ENCODE data around the gene CEP128. TPM values are rescaled to one million over a fixed set of nuclear protein-coding genes. Genes with fewer than 3 reads are reported as not detected.
A peak's percentile ranks its signal among the peaks of the same experiment; 100 is the strongest.

Gene CEP128
- total and polyA plus RNA-seq, 2 experiments from 2014 or later, result 7.6 to 17.6 TPM

DNA sequence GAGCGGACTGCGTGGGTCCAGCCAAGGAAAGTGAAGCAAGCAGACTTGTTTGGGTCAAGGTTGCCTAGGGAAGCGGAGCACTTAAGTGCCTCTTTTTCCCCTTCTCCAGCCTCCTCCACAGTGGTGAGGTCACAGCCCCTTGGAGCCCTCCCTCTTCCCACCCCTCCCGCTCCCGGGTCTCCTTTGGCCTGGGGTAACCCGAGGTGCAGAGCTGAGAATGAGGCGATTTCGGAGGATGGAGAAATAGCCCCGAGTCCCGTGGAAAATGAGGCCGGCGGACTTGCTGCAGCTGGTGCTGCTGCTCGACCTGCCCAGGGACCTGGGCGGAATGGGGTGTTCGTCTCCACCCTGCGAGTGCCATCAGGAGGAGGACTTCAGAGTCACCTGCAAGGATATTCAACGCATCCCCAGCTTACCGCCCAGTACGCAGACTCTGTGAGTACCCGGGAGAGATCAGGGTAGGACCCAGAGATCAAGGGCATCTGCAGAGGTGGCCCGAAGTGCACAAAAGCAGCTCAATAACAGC is 13.9 kb upstream of the CEP128 start, which contains the start of gene TSHR:
Gene TSHR, plus strand, starts transcription at position 206 of the 526 bp plus-strand sequence. Its CDS starts 60 bp downstream, at position 266.
- H3K79me2 ChIP-seq (replicated peaks; ENCODE audit: insufficient read depth), result no peaks in the 10 kb centered on the region
- H3K4me1 Mint-ChIP-seq, result peaks cover 13% of the 10 kb centered on the region
- ATAC-seq (peak; percentile 83), DNase-seq (ENCODE audit: low spot score) (peak; percentile 58)
- H3K27me3 ChIP-seq (ENCODE audit: insufficient read depth), result peaks cover 22% of the 10 kb centered on the region
- H3K36me3 ChIP-seq (ENCODE audit: insufficient read depth), result no peaks in the 10 kb centered on the region
- H3K4me2 ChIP-seq, result peak within 1 kb of the TSS; percentile 83
- no peaks in the 10 kb centered on the region for H3K36me3 Mint-ChIP-seq (ENCODE audit: low read depth)
- H3K27ac Mint-ChIP-seq, result no peak within 1 kb of the TSS
- peak within 1 kb of the TSS; percentile 97 for H2AFZ ChIP-seq
- no peaks in the 10 kb centered on the region for H3F3A ChIP-seq (replicated peaks; ENCODE audit: low read depth)
- no peaks in the 10 kb centered on the region for H4K20me1 ChIP-seq (replicated peaks; ENCODE audit: insufficient read depth)
- no peaks in the 10 kb centered on the region for H3K9me2 ChIP-seq (ENCODE audit: insufficient read depth)
- H3K4me1 ChIP-seq (ENCODE audit: insufficient read depth), result no peaks in the 10 kb centered on the region; the same call in 1 of the 2 replicates
- H3K4me3 Mint-ChIP-seq, result peak within 1 kb of the TSS; percentile 81
- peak within 1 kb of the TSS; percentile 64 for H3K4me3 ChIP-seq
- H3K9me3 Mint-ChIP-seq, result no peaks in the 10 kb centered on the region
- TF ChIP-seq, protein P1, sequence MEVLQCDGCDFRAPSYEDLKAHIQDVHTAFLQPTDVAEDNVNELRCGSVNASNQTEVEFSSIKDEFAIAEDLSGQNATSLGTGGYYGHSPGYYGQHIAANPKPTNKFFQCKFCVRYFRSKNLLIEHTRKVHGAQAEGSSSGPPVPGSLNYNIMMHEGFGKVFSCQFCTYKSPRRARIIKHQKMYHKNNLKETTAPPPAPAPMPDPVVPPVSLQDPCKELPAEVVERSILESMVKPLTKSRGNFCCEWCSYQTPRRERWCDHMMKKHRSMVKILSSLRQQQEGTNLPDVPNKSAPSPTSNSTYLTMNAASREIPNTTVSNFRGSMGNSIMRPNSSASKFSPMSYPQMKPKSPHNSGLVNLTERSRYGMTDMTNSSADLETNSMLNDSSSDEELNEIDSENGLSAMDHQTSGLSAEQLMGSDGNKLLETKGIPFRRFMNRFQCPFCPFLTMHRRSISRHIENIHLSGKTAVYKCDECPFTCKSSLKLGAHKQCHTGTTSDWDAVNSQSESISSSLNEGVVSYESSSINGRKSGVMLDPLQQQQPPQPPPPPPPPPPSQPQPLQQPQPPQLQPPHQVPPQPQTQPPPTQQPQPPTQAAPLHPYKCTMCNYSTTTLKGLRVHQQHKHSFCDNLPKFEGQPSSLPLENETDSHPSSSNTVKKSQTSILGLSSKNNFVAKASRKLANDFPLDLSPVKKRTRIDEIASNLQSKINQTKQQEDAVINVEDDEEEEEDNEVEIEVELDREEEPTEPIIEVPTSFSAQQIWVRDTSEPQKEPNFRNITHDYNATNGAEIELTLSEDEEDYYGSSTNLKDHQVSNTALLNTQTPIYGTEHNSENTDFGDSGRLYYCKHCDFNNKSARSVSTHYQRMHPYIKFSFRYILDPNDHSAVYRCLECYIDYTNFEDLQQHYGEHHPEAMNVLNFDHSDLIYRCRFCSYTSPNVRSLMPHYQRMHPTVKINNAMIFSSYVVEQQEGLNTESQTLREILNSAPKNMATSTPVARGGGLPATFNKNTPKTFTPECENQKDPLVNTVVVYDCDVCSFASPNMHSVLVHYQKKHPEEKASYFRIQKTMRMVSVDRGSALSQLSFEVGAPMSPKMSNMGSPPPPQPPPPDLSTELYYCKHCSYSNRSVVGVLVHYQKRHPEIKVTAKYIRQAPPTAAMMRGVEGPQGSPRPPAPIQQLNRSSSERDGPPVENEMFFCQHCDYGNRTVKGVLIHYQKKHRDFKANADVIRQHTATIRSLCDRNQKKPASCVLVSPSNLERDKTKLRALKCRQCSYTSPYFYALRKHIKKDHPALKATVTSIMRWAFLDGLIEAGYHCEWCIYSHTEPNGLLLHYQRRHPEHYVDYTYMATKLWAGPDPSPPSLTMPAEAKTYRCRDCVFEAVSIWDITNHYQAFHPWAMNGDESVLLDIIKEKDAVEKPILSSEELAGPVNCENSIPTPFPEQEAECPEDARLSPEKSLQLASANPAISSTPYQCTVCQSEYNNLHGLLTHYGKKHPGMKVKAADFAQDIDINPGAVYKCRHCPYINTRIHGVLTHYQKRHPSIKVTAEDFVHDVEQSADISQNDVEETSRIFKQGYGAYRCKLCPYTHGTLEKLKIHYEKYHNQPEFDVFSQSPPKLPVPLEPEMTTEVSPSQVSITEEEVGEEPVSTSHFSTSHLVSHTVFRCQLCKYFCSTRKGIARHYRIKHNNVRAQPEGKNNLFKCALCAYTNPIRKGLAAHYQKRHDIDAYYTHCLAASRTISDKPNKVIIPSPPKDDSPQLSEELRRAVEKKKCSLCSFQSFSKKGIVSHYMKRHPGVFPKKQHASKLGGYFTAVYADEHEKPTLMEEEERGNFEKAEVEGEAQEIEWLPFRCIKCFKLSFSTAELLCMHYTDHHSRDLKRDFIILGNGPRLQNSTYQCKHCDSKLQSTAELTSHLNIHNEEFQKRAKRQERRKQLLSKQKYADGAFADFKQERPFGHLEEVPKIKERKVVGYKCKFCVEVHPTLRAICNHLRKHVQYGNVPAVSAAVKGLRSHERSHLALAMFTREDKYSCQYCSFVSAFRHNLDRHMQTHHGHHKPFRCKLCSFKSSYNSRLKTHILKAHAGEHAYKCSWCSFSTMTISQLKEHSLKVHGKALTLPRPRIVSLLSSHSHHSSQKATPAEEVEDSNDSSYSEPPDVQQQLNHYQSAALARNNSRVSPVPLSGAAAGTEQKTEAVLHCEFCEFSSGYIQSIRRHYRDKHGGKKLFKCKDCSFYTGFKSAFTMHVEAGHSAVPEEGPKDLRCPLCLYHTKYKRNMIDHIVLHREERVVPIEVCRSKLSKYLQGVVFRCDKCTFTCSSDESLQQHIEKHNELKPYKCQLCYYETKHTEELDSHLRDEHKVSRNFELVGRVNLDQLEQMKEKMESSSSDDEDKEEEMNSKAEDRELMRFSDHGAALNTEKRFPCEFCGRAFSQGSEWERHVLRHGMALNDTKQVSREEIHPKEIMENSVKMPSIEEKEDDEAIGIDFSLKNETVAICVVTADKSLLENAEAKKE (CRISPR knock-in tag; IDR thresholded peaks at IDR 0.05), result no peak
- no peak for TF ChIP-seq ZNF114 (CRISPR knock-in tag; IDR thresholded peaks at IDR 0.05)
- TF ChIP-seq, protein P2, sequence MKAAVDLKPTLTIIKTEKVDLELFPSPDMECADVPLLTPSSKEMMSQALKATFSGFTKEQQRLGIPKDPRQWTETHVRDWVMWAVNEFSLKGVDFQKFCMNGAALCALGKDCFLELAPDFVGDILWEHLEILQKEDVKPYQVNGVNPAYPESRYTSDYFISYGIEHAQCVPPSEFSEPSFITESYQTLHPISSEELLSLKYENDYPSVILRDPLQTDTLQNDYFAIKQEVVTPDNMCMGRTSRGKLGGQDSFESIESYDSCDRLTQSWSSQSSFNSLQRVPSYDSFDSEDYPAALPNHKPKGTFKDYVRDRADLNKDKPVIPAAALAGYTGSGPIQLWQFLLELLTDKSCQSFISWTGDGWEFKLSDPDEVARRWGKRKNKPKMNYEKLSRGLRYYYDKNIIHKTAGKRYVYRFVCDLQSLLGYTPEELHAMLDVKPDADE (IDR thresholded peaks at IDR 0.05), result no peak
- no peak for TF ChIP-seq ZNF331 (CRISPR knock-in tag; IDR thresholded peaks at IDR 0.05; ENCODE audit: low read depth)
- TF ChIP-seq, protein P3, sequence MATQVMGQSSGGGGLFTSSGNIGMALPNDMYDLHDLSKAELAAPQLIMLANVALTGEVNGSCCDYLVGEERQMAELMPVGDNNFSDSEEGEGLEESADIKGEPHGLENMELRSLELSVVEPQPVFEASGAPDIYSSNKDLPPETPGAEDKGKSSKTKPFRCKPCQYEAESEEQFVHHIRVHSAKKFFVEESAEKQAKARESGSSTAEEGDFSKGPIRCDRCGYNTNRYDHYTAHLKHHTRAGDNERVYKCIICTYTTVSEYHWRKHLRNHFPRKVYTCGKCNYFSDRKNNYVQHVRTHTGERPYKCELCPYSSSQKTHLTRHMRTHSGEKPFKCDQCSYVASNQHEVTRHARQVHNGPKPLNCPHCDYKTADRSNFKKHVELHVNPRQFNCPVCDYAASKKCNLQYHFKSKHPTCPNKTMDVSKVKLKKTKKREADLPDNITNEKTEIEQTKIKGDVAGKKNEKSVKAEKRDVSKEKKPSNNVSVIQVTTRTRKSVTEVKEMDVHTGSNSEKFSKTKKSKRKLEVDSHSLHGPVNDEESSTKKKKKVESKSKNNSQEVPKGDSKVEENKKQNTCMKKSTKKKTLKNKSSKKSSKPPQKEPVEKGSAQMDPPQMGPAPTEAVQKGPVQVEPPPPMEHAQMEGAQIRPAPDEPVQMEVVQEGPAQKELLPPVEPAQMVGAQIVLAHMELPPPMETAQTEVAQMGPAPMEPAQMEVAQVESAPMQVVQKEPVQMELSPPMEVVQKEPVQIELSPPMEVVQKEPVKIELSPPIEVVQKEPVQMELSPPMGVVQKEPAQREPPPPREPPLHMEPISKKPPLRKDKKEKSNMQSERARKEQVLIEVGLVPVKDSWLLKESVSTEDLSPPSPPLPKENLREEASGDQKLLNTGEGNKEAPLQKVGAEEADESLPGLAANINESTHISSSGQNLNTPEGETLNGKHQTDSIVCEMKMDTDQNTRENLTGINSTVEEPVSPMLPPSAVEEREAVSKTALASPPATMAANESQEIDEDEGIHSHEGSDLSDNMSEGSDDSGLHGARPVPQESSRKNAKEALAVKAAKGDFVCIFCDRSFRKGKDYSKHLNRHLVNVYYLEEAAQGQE (IDR thresholded peaks at IDR 0.05; ENCODE audit: unreplicated experiment), result no peak
- TF ChIP-seq, protein P4, sequence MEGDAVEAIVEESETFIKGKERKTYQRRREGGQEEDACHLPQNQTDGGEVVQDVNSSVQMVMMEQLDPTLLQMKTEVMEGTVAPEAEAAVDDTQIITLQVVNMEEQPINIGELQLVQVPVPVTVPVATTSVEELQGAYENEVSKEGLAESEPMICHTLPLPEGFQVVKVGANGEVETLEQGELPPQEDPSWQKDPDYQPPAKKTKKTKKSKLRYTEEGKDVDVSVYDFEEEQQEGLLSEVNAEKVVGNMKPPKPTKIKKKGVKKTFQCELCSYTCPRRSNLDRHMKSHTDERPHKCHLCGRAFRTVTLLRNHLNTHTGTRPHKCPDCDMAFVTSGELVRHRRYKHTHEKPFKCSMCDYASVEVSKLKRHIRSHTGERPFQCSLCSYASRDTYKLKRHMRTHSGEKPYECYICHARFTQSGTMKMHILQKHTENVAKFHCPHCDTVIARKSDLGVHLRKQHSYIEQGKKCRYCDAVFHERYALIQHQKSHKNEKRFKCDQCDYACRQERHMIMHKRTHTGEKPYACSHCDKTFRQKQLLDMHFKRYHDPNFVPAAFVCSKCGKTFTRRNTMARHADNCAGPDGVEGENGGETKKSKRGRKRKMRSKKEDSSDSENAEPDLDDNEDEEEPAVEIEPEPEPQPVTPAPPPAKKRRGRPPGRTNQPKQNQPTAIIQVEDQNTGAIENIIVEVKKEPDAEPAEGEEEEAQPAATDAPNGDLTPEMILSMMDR (conservative IDR thresholded peaks at IDR 0.05; ENCODE audit: low read depth in 2 of 2), result no peak
- no peak for TF ChIP-seq JUNB (IDR thresholded peaks at IDR 0.05; ENCODE audit: unreplicated experiment)
- TF ChIP-seq NANOG (IDR thresholded peaks at IDR 0.05; ENCODE audit: borderline replicate concordance), result no peak
- TF ChIP-seq POLR2AphosphoS5 (IDR thresholded peaks at IDR 0.05; ENCODE audit: low read depth), result no peak
- no peak for TF ChIP-seq STAT1 (IDR thresholded peaks at IDR 0.05; ENCODE audit: unreplicated experiment)
- TF ChIP-seq EZH2 (IDR thresholded peaks at IDR 0.05; ENCODE audit: low read depth, unreplicated experiment), result no peak
- TF ChIP-seq EZH2phosphoT487 (IDR thresholded peaks at IDR 0.05; ENCODE audit: unreplicated experiment), result no peak
- TF ChIP-seq CREB1 (CRISPR knock-in tag; IDR thresholded peaks at IDR 0.05; ENCODE audit: low read depth), result no peak
- H3K27ac ChIP-seq (ENCODE audit: low read depth), result no peak within 1 kb of the TSS
- peaks cover 15% of the 10 kb centered on the region for H3K27me3 Mint-ChIP-seq (ENCODE audit: insufficient read depth, low read depth, poor library complexity)
